Measurements from ENCODE around the gene POPDC2. TPM values are rescaled to one million over a fixed set of nuclear protein-coding genes. Genes with fewer than 3 reads are reported as not detected.

POPDC2 gene
- total and polyA plus RNA-seq, 2 experiments from 2014 or later = 107 to 180 TPM

DNA sequence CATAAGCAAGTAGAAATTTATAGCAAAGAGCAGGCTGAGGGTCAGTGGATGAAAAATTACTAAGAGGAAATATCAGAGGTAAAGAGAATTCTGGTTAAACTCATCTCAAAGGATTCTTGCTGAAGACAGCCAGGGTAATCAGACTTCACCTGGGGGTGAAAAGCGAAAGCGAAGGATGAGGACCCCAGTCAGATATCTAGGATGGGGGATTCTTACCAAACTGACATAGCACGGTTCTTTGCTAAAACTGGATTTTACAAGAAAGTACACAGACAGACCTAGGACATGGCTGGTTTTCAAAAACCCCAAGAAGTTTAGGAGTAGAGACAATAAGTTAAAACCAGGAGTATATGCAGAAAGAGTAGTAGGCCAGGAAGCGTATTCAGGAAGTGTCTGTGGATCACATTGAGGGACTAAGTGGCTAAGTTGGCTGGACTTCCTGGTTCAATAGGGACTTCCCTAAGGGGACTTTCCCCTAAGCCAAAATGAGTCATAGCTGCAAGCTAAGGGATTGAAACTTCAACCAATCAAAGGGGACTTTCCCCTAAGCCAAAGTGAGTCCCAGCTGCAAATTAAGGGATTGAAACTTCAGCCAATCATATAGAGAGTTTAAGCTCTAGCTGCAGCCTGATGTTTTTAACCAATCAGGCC lies 40.0 kb upstream of the POPDC2 start:
- DNase-seq (ENCODE audit: low read depth in 1 of 2, low spot score in 1 of 2) = peak in 1 of 2 donors; percentile 11
- Histone ChIP-seq H3K27me3 (peaks cover 4% of the 10 kb centered on the region), H3K27ac (no peak overlapping the region), H3K4me3 (no peak overlapping the region), H3K4me1 (ENCODE audit: low read depth) (no peaks in the 10 kb centered on the region), H3K9me3 (ENCODE audit: low read depth) (no peaks in the 10 kb centered on the region), H3K36me3 (no peaks in the 10 kb centered on the region)
- TF ChIP-seq CTCF (IDR thresholded peaks at IDR 0.05; ENCODE audit: low read depth, low read length) = no peak

DNA sequence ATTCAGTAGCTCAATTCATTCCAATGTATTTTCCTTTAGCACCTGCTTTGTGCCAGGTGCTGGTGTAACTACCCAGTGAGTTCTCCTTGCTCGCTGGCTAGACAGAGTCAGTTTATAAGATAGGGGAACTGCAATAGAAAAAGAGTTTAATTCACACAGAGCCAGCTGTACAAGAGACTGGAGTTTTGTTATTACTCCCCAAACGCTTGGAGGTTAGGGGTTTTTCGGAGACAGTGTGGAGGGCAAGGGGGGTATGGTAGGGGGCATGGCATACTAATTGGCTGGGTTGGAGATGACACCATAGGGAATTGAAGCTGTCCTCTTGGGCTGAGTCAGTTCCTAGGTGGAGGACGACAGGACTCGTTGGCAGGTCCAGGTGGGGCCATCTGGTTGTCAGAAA lies 37.0 kb upstream of the POPDC2 start:
- Histone ChIP-seq H3K4me3 (no peak overlapping the region), H3K9me3 (ENCODE audit: low read depth) (no peaks in the 10 kb centered on the region), H3K27me3 (no peaks in the 10 kb centered on the region), H3K27ac (no peak overlapping the region), H3K36me3 (no peaks in the 10 kb centered on the region), H3K4me1 (ENCODE audit: low read depth) (no peaks in the 10 kb centered on the region)
- no peak for DNase-seq (ENCODE audit: low read depth in 1 of 2, low spot score in 1 of 2)
- TF ChIP-seq CTCF (IDR thresholded peaks at IDR 0.05; ENCODE audit: low read depth, low read length) = no peak

GRCh38 chr3:119695480-119695879 lies 35.1 kb upstream of the POPDC2 start:
- TF ChIP-seq CTCF (IDR thresholded peaks at IDR 0.05; ENCODE audit: low read depth, low read length) = no peak
- no peak overlapping the region for H3K4me3 ChIP-seq

GRCh38 chr3:119690043-119690656 lies 29.8 kb upstream of the POPDC2 start:
- Histone ChIP-seq H3K4me3 (no peak overlapping the region), H3K27ac (no peak overlapping the region), H3K9me3 (ENCODE audit: low read depth) (no peaks in the 10 kb centered on the region), H3K27me3 (no peaks in the 10 kb centered on the region), H3K4me1 (ENCODE audit: low read depth) (no peaks in the 10 kb centered on the region), H3K36me3 (no peaks in the 10 kb centered on the region)
- DNase-seq (ENCODE audit: low read depth in 1 of 2, low spot score in 1 of 2) = peak; percentile 36 to 53
- peak; percentile 64 for TF ChIP-seq CTCF (IDR thresholded peaks at IDR 0.05; ENCODE audit: low read depth, low read length)

More at GRCh38 chr3:119695480-119695879, 35.1 kb upstream of the POPDC2 start:
- no peaks in the 10 kb centered on the region for H3K27me3 ChIP-seq
- no peaks in the 10 kb centered on the region for H3K36me3 ChIP-seq
- H3K27ac ChIP-seq = no peak overlapping the region
- H3K9me3 ChIP-seq (ENCODE audit: low read depth) = no peaks in the 10 kb centered on the region
- no peaks in the 10 kb centered on the region for H3K4me1 ChIP-seq (ENCODE audit: low read depth)
- peak in 1 of 2 donors; percentile 20 for DNase-seq (ENCODE audit: low read depth in 1 of 2, low spot score in 1 of 2)

GRCh38 chr3:119683421-119683820 lies 23.0 kb upstream of the POPDC2 start:
- Histone ChIP-seq H3K27ac (no peak overlapping the region), H3K4me3 (no peak overlapping the region), H3K4me1 (ENCODE audit: low read depth) (no peaks in the 10 kb centered on the region), H3K9me3 (ENCODE audit: low read depth) (no peaks in the 10 kb centered on the region), H3K27me3 (no peaks in the 10 kb centered on the region), H3K36me3 (no peaks in the 10 kb centered on the region)
- no peak for DNase-seq (ENCODE audit: low read depth in 1 of 2, low spot score in 1 of 2)
- TF ChIP-seq CTCF (IDR thresholded peaks at IDR 0.05; ENCODE audit: low read depth, low read length) = no peak

All from cardiac muscle cell (in vitro differentiated cells and primary cell).